ENCODE data around the gene ITGB5.

ITGB5 gene

GRCh38 chr3:124730941-124731297 is 156.2 kb downstream of the ITGB5 start:
- no peak for DNase-seq

- DNase-seq = peak; percentile 89
These were observed 156.8 kb downstream of the ITGB5 start, which contains the start of gene UMPS for GRCh38 chr3:124730129-124730940. UMPS (plus strand) TSS chr3:124730452; CDS start chr3:124730472, 20 bp downstream.

GRCh38 chr3:124722589-124722988 is 164.6 kb downstream of the ITGB5 start:
- no peak for DNase-seq

- no peak for DNase-seq
These were observed 172.8 kb downstream of the ITGB5 start for GRCh38 chr3:124714223-124714853.
